GM19438 (cell line): ENCODE data around the gene FSTL1.

Experiments used
- ATAC-seq: cut with Tn5 transposase; IDR thresholded peaks from one replicate; pipeline ENCODE4 v1.9.1; 2021; ENCODE audit warnings: low read depth; ENCODE audit not compliant: unreplicated experiment

Gene FSTL1

DNA sequence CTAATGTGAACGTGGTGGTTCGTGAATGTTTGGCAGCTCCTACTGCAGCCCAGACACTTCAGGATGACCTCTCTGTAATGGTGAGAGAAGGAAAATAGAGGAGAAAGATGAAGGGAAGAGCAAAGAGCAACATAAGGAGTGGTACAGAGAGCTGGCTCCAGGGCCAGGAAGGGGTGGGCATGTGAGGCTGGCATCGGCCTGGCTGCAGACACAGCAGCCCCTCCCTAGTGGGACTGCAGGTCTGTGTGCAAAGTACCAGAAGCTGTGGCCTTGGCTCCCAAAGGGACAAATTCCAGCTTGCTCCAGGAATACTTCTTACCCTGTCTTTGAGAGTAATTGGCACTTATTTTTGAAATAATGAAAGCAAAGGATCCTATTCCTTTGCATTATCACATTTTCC lies 10.0 kb downstream of the FSTL1 start:
- ATAC-seq = no peak

DNA sequence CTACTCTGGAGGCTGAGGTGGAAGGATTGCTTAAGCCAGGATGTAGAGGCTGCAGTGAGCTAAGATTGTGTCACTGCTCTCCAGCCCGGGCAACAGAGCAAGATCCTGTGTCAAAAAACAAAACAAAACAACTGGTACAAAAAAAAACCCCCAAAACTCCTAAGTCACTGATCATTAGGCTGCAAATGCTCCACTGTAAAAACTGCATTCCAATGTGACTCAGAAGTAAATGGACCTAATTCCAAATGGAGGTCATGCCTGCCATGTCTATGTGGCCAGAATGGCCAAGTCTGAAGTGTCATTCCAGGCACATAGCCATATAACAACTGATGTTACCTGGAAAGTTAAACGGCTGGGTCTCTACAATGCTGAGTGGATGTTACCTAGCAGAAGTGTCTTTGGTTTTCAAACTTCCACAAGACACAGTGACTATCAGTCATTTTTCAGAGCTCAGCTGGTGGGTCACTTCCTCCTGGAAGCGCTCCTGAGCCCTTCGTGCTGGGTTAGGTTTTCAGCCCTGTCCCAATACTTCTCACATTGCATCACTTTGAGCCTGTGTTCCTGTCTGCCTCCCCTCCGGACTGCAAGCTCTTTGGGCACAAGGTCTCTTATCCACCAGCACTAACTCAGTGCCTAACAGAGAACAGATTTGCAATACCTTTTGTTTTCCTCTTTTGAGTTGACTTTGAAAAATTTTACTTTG lies 10.6 kb downstream of the FSTL1 start:
- ATAC-seq = no peak

DNA sequence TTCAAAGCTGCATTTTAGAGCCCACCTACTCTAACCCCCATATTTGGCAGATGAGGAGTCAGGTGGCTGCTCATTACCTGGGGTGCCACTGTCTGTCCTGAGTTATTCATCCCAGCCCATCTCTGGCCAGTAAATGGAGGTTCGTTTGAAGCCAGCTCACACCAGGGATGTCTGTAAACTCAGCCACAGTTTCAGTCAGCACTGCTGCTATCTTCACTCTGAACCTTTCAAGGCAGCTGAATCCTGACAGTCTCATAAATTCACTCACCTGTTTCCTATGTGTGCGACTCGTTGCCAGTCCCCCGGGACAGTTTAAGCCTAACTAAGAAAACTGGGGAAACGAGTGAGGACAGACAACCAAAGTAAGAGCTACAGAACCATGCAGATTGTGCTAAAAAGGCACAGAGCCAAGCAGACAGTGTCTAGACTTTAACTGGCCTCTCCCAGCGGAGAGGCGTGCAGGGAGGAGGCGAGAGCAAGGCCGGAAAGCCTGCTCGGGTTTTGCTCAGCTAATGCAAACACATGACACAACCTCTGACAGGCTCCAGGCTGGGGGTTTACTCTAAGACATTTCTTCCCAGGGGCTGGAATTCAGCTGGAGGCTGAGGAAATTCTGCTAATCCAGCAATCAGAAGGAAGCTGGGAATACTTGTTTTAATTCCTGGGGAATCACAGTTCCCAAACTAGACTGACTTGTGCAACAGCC lies 12.0 kb downstream of the FSTL1 start:
- no peak for ATAC-seq

DNA sequence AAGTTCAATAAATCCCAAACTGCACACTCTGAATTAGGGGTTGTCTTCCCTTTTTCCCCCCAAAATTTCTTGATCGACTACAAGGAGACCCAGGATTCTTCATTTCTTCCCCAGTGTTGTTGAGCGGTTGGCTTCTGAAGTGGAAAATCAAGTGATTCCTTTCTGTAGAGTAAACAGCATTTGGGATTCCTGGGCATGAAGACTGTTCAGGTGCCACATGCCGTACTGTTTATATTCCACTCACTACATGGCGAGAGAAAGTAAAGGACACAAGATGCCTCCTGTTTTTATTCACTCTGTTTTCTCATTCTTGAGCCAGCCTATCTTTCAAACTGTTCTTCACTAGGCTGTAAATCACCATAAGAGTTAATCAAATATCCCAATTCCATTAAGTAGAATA lies 12.6 kb downstream of the FSTL1 start:
- no peak for ATAC-seq

DNA sequence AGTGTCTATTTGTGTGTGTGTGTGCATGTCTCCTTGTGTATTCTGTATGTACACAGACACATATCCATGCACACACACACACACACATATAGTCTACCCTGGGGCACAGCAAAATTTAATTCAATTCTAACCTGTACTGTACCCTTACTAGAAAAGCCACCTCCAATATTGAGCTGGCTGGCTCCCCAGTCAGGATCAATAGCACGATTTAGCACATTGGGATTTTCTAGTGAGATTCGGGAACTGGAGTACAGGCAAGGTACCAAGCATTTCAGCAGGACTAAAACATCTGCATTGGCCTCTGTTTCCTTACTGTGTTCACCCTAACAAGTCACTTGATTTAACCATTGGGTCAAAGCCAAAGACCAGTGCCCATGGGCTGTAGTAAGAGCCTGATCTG lies 13.2 kb downstream of the FSTL1 start:
- ATAC-seq = no peak

DNA sequence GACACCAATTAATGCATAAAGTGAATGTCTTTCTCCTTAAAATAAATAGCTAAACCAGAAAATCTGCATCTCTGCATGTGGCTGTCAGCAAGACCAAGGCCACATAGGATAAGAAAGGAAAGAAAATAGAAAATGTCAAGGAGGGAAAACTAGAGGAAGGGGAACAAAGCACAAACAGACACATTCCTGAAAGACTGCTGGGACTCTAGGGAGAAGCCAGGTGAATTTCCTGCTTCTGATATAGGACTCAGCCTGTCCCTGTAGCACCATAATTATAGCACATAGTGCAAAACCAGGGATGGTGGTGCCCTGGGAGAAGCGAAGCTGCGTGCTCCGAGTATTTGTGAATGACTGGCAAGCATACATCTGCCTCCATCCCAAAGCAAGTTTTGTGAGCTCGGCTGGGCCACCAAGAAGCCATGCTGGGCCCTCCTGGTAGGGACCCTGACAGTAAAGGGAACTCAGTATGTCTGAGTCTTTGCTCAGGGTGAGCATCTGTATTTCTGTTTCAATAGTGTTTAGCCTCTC lies 14.2 kb downstream of the FSTL1 start:
- no peak for ATAC-seq

DNA sequence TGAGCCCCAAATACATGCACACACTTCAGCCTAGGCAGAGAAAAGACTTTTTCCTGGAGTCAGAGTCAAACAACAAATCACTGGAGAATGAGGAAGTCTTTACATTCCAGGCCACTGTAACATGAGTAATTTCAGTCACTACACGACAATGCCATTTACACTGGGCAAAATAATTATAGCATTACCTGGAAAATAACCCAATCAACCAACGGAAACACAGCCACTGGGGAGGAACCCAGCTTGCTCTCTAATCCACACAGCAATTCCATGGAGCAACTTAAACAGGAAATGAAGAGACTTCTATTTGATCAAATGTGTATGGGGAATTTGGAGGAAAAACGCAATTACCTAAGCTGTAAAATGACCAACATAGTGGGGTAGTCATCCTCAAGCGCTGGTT lies 15.2 kb downstream of the FSTL1 start:
- ATAC-seq = no peak

DNA sequence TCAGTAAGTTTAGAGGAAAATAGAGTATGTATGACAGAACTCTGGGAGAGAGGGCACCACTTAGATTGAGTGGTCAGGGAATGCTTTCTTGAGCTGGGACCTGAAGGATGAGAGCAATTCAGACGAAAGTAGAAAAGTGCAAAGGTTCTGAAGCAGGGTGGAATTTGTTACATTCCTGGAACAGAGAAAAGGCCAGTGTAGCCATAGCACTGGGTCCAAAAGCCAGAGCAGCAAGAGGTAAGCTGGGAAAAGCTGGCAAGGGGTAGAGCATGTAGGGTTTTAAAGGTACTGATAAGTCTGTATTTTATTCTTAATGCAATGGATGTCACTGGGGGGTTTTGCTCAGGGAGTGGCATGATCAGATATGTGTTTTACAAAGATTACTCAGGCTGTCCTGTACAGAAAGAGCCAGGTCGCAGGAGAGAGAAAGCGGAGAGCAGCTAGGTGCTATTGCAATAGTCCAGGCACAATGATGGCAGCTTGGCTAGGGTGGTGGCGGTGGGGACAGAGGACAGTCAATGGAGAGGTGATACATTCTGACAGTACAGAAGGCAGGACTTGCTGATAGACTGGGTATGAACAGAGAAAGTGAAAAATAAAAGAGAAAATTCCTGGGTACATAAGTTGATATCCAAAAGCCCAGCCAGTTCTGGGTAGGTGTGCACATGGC lies 17.0 kb downstream of the FSTL1 start:
- ATAC-seq = no peak

DNA sequence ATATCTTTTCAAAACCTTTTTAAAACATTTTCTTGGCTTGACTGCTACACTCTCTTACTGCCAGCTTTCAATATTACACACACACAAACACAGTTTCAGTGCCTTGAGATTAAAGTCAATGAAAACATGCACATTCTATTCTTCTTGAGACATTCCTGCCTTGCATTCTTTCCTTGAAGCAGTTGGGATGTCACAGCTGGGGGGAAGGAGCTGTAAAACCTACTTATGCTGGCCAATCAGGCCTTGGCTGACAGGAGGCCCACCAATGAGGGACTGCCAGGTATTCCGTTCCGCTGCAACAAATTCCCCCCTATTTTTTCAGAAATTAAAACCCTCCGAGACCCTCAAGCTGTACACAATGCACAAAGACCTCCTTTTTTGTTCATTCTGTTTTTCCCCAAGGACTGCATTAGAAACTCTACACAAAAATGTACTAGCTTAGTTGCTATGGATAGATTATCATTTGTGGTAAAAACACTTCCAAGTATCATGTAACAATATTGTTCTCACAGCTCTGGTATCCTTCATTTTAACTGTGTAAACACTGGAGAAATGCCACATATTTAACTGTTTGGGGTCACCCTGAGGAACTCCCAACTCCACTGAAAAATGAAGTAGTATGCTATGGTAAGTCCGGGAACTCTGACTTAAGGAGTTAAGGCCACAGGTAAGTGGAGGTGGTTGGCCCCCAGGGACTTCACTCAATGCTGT lies 18.5 kb downstream of the FSTL1 start:
- no peak for ATAC-seq

DNA sequence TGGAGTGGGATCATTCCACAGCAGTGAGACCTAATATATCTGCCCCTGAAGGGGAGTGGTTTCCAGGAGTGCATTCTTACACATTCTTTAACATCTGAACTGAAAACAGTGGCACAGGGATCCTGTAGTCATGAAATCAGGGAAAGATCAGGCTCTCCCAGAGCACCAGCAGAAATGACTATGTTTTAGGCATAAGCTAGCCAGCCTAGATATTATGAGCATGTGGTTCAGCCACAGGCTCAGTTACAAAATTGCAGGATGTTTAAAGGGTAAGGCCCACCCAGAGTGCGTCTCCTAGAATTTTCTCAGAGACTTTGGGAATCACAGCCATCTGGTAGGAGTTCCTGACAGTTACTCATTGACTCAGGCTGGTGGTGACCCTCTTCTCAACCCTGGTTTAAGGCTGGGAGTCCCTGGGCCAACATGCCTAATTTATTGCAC lies 20.9 kb downstream of the FSTL1 start:
- no peak for ATAC-seq

DNA sequence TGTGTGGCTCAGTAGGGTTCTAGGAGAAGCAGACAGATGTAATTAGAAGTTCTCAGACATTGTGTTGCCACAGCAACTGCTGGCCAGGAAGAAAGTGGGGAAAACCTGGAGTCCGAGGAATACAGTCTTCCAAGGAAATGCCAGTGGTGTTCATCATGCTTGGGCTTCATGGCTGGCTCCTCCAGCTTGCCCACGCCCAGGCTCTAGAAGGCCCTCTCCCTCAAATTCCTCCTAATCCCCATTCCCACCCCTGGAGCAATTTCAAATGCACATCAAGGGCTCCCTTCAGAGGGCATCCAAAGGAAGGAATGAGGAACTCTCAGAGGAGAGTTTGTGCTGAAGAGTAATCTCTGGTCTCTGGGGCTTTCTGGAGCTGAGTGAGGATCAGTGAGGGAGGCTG lies 21.9 kb downstream of the FSTL1 start:
- no peak for ATAC-seq

DNA sequence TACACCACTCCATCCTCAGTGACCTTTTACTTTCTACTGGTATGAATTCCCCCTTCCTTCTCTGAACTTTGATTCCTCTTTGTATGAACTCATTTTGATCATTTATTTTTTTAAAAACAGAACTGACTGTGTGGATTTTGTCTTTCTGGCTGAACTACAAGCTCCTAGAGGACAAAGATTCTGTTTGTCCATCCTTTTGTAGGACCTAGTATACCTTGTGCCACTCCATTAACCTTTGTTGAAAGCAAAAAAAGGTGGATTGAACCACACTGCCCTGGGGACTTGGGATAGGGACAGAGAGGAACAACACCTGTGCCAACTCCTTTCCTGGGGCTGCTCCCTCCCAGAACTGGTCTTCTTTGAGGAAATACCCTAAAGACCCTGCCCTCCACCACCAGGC lies 23.6 kb downstream of the FSTL1 start:
- no peak for ATAC-seq

DNA sequence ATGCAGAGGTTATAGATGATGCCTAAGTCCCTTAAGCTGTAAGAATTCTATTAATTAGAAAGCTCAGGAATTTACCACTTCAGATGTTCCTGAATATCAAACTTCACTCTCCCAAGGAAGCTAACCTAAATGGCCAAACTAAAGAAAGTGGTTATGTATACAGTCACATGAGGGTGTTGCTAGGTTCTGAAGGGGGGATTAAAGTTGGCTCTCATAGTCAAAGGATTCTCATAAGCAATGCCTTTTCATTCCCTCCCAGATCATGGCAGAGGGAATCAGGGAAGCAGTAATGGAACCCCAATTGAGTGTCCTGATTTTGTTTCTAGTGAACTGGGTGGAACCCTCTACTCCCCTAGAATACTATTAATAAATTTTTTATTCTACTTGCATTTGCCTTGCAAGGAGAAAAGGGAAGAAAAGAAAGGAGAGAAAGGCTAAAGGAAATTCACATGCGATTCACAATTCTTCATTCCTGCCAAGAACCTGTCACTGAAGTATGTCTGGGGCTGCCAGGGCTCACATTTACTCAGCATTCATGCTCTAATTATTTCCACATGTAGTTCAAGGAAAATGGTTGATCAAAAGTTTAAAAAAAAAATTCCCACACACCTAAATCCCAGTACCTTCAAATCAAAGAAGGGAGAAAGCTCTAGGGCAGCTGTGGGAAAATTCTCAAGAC lies 25.1 kb downstream of the FSTL1 start:
- no peak for ATAC-seq

DNA sequence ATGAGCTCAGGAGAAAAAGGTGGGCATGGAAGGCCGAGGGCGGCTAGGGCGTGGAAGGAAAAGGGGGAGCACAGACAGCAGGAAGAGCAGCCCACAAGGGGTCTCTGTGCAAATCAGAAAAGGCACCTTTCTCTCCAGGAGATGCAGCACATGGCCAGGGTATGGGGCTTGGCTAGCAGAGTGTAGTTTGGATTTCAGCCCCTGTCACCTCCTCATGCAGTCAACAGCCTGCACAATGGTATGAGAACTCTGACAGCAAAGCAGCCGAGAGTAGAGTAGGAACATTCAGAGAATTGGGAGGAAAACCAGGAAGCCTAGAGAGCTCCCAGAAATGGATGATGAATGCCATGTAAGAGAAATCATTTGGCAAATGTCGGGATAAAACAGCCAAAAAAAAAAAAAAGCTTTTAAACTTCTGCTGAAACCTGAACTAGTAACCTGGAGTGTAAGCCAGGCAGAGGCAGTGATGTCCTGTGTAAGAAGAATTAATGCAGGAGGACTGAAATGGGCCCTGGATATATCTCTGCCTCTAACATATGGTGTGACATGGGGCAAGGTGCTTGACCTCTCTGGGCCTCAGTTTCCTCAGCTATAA lies 25.7 kb downstream of the FSTL1 start:
- ATAC-seq = no peak

DNA sequence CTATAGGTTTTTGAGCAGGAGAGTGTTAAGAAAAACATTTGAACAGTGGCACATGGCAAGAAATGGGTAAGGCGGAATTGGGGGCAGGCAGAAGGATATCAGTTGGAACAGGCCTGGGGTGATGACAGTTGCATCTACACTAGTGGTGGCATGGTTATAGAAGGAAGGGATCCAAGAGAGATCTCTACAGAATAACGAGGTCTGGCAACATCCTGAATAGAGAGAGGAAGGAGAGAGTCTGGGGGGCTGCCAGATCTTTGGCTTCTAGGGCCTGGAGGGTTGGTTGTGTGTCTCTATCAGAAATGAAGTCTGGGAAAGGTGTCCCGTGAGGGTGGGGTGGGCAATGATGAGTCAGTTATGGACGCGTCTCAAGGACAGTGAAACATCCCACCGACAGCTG lies 26.3 kb downstream of the FSTL1 start:
- no peak for ATAC-seq

DNA sequence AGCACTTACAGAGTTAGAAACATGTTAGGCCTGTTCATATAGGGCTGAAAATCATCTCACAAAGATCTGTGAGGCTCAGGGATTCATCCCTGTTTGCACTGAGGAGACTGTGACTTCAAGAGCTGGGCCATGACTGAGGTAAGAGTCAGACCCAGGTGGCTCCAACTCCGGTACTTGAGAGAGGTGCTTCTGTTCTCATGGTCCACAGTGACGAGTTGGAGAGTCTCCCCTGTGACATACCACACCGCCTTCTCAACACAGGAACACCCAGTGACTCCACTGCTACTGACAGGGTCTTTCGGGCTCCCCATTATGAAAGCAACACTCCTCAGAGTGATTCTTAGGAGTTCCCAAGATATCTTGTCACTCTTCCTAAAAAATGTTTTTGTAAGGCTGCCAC lies 27.4 kb downstream of the FSTL1 start:
- no peak for ATAC-seq

DNA sequence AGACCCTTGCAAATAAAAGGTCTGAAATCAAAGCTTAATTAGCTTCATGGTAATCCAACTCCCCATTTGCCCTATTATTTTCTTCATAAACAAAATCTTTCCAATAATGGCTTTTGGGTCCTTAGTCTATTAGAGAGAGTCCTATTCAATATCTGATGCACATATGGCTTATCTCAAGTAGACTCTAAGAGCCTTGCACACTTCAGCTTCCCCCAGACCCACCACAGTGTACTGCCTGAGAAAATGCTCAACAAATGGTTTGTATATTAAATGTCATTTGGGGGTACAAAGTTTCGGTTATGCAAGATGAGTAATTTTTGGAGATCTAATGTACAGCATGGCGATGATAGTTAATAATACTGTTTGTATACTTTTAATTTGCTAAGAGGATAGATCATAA lies 28.9 kb downstream of the FSTL1 start:
- ATAC-seq = no peak

DNA sequence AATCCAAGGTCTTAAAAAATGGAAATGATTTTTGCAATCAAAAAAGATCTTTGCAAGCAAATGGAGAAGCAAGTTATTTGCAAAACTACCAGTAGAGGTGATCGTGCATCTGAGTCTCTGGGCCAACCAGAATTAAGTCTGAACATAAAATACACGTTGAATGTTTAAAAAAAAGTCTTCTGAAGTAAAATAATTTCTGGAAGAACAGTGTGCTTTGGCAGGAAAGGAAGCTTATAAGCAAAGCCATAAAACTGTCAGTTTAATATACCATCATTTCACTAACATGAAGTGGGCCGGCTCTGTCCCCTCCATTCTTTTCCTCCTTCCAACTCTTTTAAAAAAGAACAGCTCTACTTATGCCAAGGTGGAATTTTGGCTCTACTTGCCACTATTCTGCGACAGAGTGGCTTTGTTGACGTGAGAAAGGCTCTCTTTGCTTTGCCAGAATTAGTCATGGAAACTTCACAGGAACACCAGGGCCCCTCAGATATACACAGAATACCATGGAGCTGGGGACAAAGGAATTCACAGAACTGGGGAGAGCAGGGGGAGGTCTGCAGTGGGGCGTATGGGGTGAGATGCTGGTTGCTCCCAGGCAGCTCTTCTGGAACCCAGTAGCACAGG lies 29.8 kb downstream of the FSTL1 start:
- ATAC-seq = no peak

DNA sequence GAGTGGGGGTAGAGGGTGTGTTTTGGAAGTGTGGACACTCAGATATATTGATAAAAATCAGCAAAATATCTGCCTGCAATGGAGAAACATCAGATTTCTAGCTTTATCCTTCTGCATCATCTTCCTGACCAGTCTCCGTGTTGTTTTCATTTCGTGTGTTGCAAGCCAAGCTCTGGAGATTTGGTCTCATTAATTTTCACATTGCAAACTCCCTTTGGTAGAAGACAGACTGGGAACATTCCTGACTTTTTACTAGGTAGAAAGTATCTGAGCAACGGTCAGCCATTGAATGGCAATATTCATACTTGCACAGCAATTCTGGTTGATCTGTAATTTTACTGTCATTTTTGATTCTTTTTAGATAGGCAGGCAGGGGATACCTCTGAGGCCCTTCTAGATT lies 30.4 kb downstream of the FSTL1 start:
- no peak for ATAC-seq

DNA sequence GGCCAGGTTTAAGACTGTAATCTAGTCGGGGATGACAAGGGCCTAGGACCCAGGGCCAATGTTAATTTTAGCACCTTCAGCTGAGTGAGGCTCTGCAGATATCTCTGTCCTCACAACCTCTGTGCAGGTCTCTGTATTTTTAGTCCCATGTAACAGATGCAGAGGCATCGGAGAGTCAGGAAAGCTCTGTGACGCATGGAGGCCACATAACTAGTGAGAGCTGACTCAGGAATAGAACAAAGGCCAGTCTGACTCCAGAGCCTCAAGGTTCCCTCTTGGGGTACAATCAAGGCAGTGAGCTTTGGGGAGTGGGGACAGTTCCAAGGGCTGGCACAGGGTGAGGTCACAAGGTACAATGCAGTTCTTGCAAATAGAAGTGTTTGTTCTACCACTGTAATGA lies 31.0 kb downstream of the FSTL1 start:
- ATAC-seq = no peak
